ENCODE results near the gene ABTB1.

- TF ChIP-seq SMC3 (conservative IDR thresholded peaks at IDR 0.05; ENCODE audit: poor library complexity) (no peak), TAF1 (IDR thresholded peaks at IDR 0.05; ENCODE audit: low read depth) (no peak), CTCF (IDR thresholded peaks at IDR 0.05; ENCODE audit: poor library complexity, severe bottlenecking) (no peak), EP300 (conservative IDR thresholded peaks at IDR 0.05; ENCODE audit: poor library complexity, severe bottlenecking) (no peak), POLR2AphosphoS5 (IDR thresholded peaks at IDR 0.05) (no peak), EZH2 (IDR thresholded peaks at IDR 0.05; ENCODE audit: borderline replicate concordance, insufficient read depth, low read length, poor library complexity, severe bottlenecking) (no peak)
Measured at GRCh38 chr3:127686512-127686894, 13.8 kb downstream of the ABTB1 start.
